ENCODE data around the gene SELENOS.

- TF ChIP-seq FOS (IDR thresholded peaks at IDR 0.05; ENCODE audit: borderline replicate concordance, insufficient read depth, low read length) (no peak), POLR2A (IDR thresholded peaks at IDR 0.05; ENCODE audit: low read depth, low read length) (no peak), CTCF (IDR thresholded peaks at IDR 0.05; ENCODE audit: extremely low read depth in 1 of 2, insufficient read depth in 1 of 2, low read depth in 1 of 2, low read length in 2 of 2) (no peak), MAX (IDR thresholded peaks at IDR 0.05; ENCODE audit: insufficient read depth, insufficient read length) (no peak), EZH2 (IDR thresholded peaks at IDR 0.05; ENCODE audit: borderline replicate concordance, low read depth, low read length, severe bottlenecking) (no peak), MYC (IDR thresholded peaks at IDR 0.05; ENCODE audit: low read depth, low read length) (no peak), POLR2AphosphoS5 (IDR thresholded peaks at IDR 0.05; ENCODE audit: insufficient read depth, low read depth, low read length) (no peak), GATA2 (IDR thresholded peaks at IDR 0.05; ENCODE audit: insufficient read depth, insufficient read length, low read depth, low read length) (no peak)
Measured at GRCh38 chr15:101318839-101319238, 41.6 kb upstream of the SELENOS start.
